Breast epithelium (tissue), 4 donors: ENCODE data around the gene FAM53A. TPM values are rescaled to one million over a fixed set of nuclear protein-coding genes. Genes with fewer than 3 reads are reported as not detected.

ENCODE experiments used
- DNase-seq, 2 donors: peaks; one replicate each; pipeline ENCODE4 v3.0.0-alpha.2; 2019; ENCODE audit warnings: low spot score in 2 of 2
- H3K27ac ChIP-seq, 2 donors: fragments of 200-600 bp; sonication (generic) in 1 of 2; one replicate each; pipeline ENCODE4 v1.5.1; 2016 to 2019; ENCODE audit warnings: mild to moderate bottlenecking in 1 of 2
- H3K27me3 ChIP-seq, 2 donors: fragments of 200-600 bp; sonication (generic) in 1 of 2; one replicate each; pipeline versions ENCODE4 v1.5.1 to v1.6.0; 2017 to 2019; ENCODE audit warnings: control low read depth in 1 of 2, mild to moderate bottlenecking in 1 of 2
- H3K36me3 ChIP-seq: fragments of 200-600 bp; one replicate; pipeline ENCODE4 v1.5.1; 2019
- H3K4me1 ChIP-seq, 2 donors: fragments of 200-600 bp; sonication (generic); one replicate each; pipeline ENCODE4 v1.5.1; 2016 to 2019; ENCODE audit warnings: control low read depth in 1 of 2
- H3K4me3 ChIP-seq, 3 donors: fragments of 200-600 bp; sonication (generic); 1 replicate in 2 of 3; 2 replicates in 1 of 3; pipeline ENCODE4 v1.5.1; 2016 to 2019; ENCODE audit warnings: mild to moderate bottlenecking in 3 of 3, moderate library complexity in 2 of 3
- H3K9me3 ChIP-seq, 2 donors: fragments of 200-600 bp; sonication (generic) in 1 of 2; one replicate each; pipeline ENCODE4 v1.5.1; 2016 to 2019; ENCODE audit warnings: control low read depth in 1 of 2
- CTCF ChIP-seq, 3 donors: fragments of 450-650 bp; IDR thresholded peaks; one replicate each; pipeline ENCODE4 v1.5.1; 2016 to 2017; ENCODE audit warnings: antibody characterized with exemption in 3 of 3, mild to moderate bottlenecking in 3 of 3, moderate library complexity in 3 of 3
- POLR2A ChIP-seq: fragments of 450-650 bp; IDR thresholded peaks from one replicate; pipeline ENCODE4 v1.6.1; 2016; ENCODE audit warnings: antibody characterized with exemption, mild to moderate bottlenecking, moderate library complexity
- POLR2AphosphoS5 ChIP-seq, 3 donors: sonication (generic); formaldehyde crosslinking; IDR thresholded peaks; one replicate each; pipeline ENCODE4 v1.6.1; 2017; ENCODE audit warnings: antibody characterized with exemption in 3 of 3
- intact Hi-C: fragments of 100-400 bp; cut with DNase I; formaldehyde crosslinking; loops from one replicate; pipeline ENCODE4 v1.15.1; 2023; ENCODE audit warnings: low total_unique reads
- total RNA-seq, 3 donors: library from RNA; depleted of rRNA; stranded (reverse); fragments of >200 nt; gene quantifications; one replicate each; pipeline ENCODE4 v1.1.0, GENCODE V29; 2016

FAM53A gene
- total RNA-seq, 3 donors from 2014 or later, result 3.7 to 7.2 (median 4.6) TPM

- H3K36me3 ChIP-seq, result no peaks in the 10 kb centered on the region
- no peak for DNase-seq
- H3K9me3 ChIP-seq, result peaks cover 0 to 3% of the 10 kb centered on the region in 2 donors
- no peaks in the 10 kb centered on the region for H3K27me3 ChIP-seq
- H3K27ac ChIP-seq, result no peak overlapping the region
- TF ChIP-seq POLR2AphosphoS5 (IDR thresholded peaks at IDR 0.05) (no peak), CTCF (IDR thresholded peaks at IDR 0.05) (no peak), POLR2A (no peak)
- intact Hi-C loops, result no loop called here
- H3K4me1 ChIP-seq, result no peaks in the 10 kb centered on the region
- H3K4me3 ChIP-seq, result no peak overlapping the region
These were observed 43.9 kb downstream of the FAM53A start for GRCh38 chr4:1640190-1640589.

GRCh38 chr4:1639299-1639868, 44.7 kb downstream of the FAM53A start:
- H3K4me1 ChIP-seq, result no peaks in the 10 kb centered on the region
- H3K27ac ChIP-seq, result no peak overlapping the region
- no peak overlapping the region for H3K4me3 ChIP-seq
- peaks cover 5 to 7% of the 10 kb centered on the region in 2 donors for H3K9me3 ChIP-seq
- no peak for DNase-seq
- intact Hi-C loops, result no loop called here
- no peaks in the 10 kb centered on the region for H3K36me3 ChIP-seq
- H3K27me3 ChIP-seq, result no peaks in the 10 kb centered on the region
- TF ChIP-seq CTCF (IDR thresholded peaks at IDR 0.05), result no peak

- Histone ChIP-seq H3K9me3 (peaks cover 7 to 8% of the 10 kb centered on the region in 2 donors), H3K27me3 (no peaks in the 10 kb centered on the region), H3K27ac (no peak overlapping the region), H3K4me1 (no peaks in the 10 kb centered on the region), H3K4me3 (no peak overlapping the region), H3K36me3 (no peaks in the 10 kb centered on the region)
- intact Hi-C loops, result no loop called here
- TF ChIP-seq POLR2AphosphoS5 (IDR thresholded peaks at IDR 0.05) (no peak), POLR2A (no peak), CTCF (IDR thresholded peaks at IDR 0.05) (no peak)
- DNase-seq, result no peak
These were observed 45.2 kb downstream of the FAM53A start for GRCh38 chr4:1638873-1639272.

- Histone ChIP-seq H3K27ac (no peak overlapping the region), H3K4me1 (no peaks in the 10 kb centered on the region), H3K4me3 (no peak overlapping the region), H3K27me3 (no peaks in the 10 kb centered on the region), H3K36me3 (no peaks in the 10 kb centered on the region), H3K9me3 (peaks cover 7 to 8% of the 10 kb centered on the region in 2 donors)
- DNase-seq, result no peak
- no peak for TF ChIP-seq CTCF (IDR thresholded peaks at IDR 0.05)
- no peak for TF ChIP-seq POLR2AphosphoS5 (IDR thresholded peaks at IDR 0.05)
- TF ChIP-seq POLR2A, result no peak
- intact Hi-C loops, result no loop called here
These were observed 45.9 kb downstream of the FAM53A start for GRCh38 chr4:1638272-1638598.

GRCh38 chr4:1637580-1638271, 46.4 kb downstream of the FAM53A start:
- DNase-seq, result no peak
- no peak for TF ChIP-seq POLR2AphosphoS5 (IDR thresholded peaks at IDR 0.05)
- no peak for TF ChIP-seq POLR2A
- TF ChIP-seq CTCF (IDR thresholded peaks at IDR 0.05), result no peak
- H3K36me3 ChIP-seq, result no peaks in the 10 kb centered on the region
- intact Hi-C loops, result no loop called here
- H3K4me1 ChIP-seq, result no peaks in the 10 kb centered on the region
- peaks cover 7 to 8% of the 10 kb centered on the region in 2 donors for H3K9me3 ChIP-seq
- H3K27ac ChIP-seq, result no peak overlapping the region
- no peaks in the 10 kb centered on the region for H3K27me3 ChIP-seq
- no peak overlapping the region for H3K4me3 ChIP-seq
